IPS-18c (cell line): ENCODE results near the gene SLC22A4.

Experiments used
- H3K4me3 ChIP-seq: 2 replicates; pipeline ENCODE4 v1.7.0; 2013; ENCODE audit warnings: low read depth, mild to moderate bottlenecking, low read length, moderate library complexity; ENCODE audit not compliant: insufficient read depth
- H3K9me3 ChIP-seq: one replicate; pipeline ENCODE4 v1.6.1; 2013; ENCODE audit warnings: mild to moderate bottlenecking, low read length, moderate library complexity; ENCODE audit not compliant: control insufficient read depth, insufficient read depth

The SLC22A4 gene

GRCh38 chr5:132310141-132310834 is 16.1 kb downstream of the SLC22A4 start:
- Histone ChIP-seq H3K4me3 (no peak overlapping the region), H3K9me3 (no peaks in the 10 kb centered on the region)

DNA sequence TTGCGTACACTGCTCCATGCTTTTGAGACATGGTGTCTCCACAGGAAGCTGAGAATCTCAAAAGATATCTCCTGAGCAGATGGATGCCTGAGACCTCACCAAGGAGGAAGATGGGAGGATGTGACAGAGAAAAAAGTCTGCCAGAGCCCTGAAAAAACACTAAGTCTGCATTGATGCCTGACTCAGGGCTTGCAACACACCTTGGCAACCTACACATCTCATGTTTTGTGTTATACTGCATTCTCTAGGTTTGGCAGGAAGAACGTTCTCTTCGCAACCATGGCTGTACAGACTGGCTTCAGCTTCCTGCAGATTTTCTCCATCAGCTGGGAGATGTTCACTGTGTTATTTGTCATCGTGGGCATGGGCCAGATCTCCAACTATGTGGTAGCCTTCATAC is 19.2 kb downstream of the SLC22A4 start:
- Histone ChIP-seq H3K4me3 (no peak overlapping the region), H3K9me3 (peaks cover 2% of the 10 kb centered on the region)

GRCh38 chr5:132313961-132314432 is 19.8 kb downstream of the SLC22A4 start:
- peaks cover 2% of the 10 kb centered on the region for H3K9me3 ChIP-seq

GRCh38 chr5:132315529-132316067 is 21.4 kb downstream of the SLC22A4 start:
- peaks cover 2% of the 10 kb centered on the region for H3K9me3 ChIP-seq
- H3K4me3 ChIP-seq: no peak overlapping the region

More at GRCh38 chr5:132313961-132314432, 19.8 kb downstream of the SLC22A4 start:
- H3K4me3 ChIP-seq: no peak overlapping the region

DNA sequence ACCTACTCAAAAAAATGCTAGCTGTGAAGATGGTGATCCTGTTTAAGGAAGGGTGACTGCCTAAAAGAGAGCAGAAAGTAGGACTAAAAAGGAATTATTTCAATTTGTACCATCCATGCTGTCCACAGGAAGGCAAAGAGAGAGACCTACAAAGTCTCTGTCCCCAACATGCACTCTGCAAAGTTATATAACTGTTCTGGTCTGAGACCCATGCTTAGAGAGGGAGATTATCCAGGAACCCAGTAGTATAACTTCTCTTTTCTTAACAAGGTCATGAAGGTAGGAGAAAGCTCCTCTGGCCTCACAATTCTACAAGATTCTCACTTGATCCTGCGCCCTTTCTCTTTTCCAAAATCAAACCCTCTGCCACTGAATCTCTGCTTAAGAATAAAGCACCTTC is 25.8 kb downstream of the SLC22A4 start:
- peaks cover 5% of the 10 kb centered on the region for H3K9me3 ChIP-seq
- H3K4me3 ChIP-seq: no peak overlapping the region

DNA sequence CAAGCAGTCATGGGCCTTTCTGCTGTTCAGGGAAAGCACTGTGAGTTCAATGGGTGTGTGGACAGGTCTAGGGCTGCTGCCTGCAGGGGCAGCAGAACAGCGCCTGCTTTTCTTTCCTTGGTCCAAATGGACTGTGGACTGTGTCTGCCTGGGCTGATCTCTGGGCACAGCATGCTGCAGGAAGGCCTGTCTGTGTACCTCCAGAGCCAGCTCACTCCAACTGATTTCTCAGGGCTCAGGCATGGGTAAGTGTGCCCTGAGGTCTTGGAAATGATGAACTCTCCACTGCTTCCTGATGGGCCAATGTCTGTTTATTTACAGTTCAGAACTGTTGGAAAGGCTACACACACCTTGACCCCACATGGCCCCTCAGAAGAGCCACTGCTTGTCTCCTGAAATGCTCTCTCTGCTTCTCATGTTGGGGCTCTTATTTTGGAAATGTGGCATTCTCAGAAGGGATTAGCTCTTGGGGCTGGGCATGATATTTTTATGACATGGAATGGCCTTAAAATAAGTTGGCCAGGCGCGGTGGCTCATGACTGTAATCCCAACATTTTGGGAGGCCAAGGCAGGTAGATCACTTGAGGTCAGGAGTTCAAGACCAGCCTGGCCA is 27.0 kb downstream of the SLC22A4 start:
- peaks cover 5% of the 10 kb centered on the region for H3K9me3 ChIP-seq
- H3K4me3 ChIP-seq: no peak overlapping the region

DNA sequence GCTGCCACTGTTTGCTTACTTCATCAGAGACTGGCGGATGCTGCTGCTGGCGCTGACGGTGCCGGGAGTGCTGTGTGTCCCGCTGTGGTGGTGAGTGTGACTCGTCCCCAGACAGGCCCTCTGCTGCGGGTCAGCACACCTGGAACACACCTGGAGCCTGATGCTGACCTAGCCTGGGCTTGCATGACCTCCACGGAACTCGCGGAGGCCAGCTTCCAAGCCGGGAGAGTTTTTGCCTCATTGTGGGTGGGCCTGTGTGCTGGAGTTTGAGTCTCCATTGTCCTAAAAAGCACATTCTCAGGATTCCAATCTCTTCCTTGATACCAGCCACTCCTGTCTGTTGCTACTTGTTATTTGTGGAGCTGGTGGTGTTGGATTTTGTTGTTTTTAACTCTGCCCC is 28.1 kb downstream of the SLC22A4 start:
- H3K9me3 ChIP-seq: peaks cover 5% of the 10 kb centered on the region
- H3K4me3 ChIP-seq: no peak overlapping the region

DNA sequence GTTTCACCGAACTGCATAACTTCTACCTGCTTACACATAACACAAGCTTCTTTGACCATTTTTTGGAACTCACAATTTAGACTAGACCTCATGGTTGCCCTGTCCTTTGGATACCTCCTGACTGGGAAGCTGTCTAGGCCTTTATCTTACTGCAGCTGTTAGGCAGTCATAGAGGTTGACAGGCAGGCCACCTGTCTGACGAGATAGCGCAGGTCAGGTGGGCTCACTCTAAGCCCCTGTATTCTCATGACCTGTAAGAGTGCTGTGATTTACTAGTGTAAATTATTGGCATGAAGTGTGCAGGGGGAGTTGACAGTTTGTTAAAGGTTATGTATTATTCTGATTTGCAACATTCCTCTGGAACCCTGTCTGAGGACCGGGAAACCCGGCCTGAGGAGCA is 29.0 kb downstream of the SLC22A4 start:
- Histone ChIP-seq H3K4me3 (no peak overlapping the region), H3K9me3 (peaks cover 4% of the 10 kb centered on the region)

GRCh38 chr5:132325691-132326090 is 31.5 kb downstream of the SLC22A4 start:
- Histone ChIP-seq H3K9me3 (peaks cover 2% of the 10 kb centered on the region), H3K4me3 (no peak overlapping the region)

GRCh38 chr5:132327252-132327955 is 33.2 kb downstream of the SLC22A4 start:
- Histone ChIP-seq H3K9me3 (no peaks in the 10 kb centered on the region), H3K4me3 (no peak overlapping the region)

- peaks cover 2% of the 10 kb centered on the region for H3K9me3 ChIP-seq
These were observed 40.6 kb downstream of the SLC22A4 start for GRCh38 chr5:132334812-132335211.

DNA sequence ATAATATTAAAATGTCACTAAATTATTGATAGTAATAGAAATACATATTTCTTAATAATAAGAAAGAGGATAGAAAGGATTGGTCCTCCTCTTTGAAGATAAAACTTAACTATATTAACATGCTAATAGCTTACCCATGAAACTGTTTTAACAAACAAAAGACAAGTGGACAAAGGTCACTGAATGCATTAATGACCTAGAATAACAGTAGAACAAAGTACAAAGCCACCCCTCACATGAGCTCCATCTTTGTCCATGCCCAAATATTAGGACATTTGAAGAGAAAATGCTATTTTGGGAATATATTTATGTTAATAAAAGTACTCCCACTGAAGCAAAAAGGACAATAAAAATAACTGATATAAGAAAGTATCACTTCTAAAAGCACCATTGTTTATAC is 41.2 kb downstream of the SLC22A4 start:
- Histone ChIP-seq H3K4me3 (no peak overlapping the region), H3K9me3 (peaks cover 2% of the 10 kb centered on the region)

More at GRCh38 chr5:132334812-132335211, 40.6 kb downstream of the SLC22A4 start:
- H3K4me3 ChIP-seq: no peak overlapping the region

GRCh38 chr5:132339502-132339901 is 45.3 kb downstream of the SLC22A4 start:
- Histone ChIP-seq H3K4me3 (no peak overlapping the region), H3K9me3 (peaks cover 2% of the 10 kb centered on the region)

DNA sequence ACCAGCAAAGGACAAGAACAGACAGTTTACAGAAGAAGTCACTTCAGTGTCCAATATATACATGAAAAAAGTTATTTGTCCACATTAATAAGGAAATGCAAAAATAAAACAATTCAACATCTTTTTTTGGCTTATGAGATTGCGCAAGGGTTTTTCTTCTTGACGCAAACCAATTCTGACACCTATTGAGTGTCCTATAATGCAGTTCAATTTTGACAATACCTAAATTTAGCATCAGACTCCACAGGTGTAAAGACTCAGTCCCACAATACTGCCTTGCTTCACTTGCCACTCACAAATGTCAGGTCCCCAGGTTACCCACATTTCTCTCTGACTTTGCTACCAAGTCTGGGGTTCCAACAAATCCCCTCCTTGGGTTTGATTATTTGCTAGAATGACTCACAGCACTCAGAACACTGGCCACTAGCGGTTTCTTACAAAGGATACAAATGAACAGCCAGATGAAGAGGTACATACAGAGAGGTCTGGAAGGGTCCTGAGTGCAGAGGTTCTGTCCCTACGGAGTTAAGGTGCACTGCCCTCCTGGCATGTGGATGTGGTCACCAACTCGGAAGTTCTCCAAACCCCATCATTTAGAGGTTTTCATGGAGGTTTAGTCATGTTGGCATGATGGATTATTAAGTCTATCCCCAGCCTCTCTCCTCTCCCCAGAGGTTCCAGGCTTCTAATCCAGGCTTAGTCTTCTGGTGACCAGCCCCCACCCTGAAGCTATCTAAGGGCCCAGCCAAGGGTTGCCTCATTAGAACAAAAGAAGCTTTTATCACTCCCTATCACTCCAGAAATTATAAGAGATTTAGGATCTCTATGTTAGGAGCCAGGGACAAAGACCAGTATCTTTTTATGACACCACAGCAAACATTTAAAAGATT is 48.3 kb downstream of the SLC22A4 start:
- no peak overlapping the region for H3K4me3 ChIP-seq

GRCh38 chr5:132344775-132345514 is 50.8 kb downstream of the SLC22A4 start:
- H3K4me3 ChIP-seq: no peak overlapping the region
- H3K9me3 ChIP-seq: peaks cover 13% of the 10 kb centered on the region

More for the DNA sequence above, 48.3 kb downstream of the SLC22A4 start:
- H3K9me3 ChIP-seq: peaks cover 3% of the 10 kb centered on the region

DNA sequence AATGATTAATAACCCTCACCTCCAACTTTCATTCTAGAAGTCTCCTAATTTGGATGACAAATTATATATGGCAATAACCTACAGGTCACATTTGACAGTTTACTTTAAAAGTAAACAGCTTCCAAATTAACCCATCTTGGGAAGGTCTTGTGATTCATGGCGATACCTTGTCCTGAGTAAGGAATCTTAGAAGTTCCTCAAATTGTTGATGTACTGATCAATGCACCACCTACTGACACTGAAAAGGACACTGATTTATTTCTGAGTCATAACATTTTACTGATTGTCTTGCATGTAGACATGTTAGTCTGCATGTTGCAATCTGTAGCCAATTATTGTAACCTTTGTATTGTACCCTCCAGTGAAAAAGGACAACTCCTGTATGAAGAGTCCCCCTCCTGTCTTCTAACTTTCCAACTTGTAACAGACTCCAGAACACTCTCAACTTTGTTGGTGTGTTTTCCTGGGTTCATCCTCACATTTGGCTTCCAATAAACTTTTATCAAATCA is 59.3 kb downstream of the SLC22A4 start:
- Histone ChIP-seq H3K4me3 (no peak overlapping the region), H3K9me3 (peaks cover 13% of the 10 kb centered on the region)
